ENCODE measurements around the gene GDPD4. TPM values are rescaled to one million over a fixed set of nuclear protein-coding genes. Genes with fewer than 3 reads are reported as not detected.

The GDPD4 gene
- total RNA-seq = not detected
- not detected for polyA plus RNA-seq (2013, experiment 1 of 2)
- not detected for polyA plus RNA-seq (2013, experiment 2 of 2)
- long read RNA-seq, experiment 1 = 0 reads
- long read RNA-seq, experiment 2 = 0 reads
- long read RNA-seq, experiment 3 = 0 reads
- long read RNA-seq, experiment 4 = 0 reads

- no peak for DNase-seq
- H3K9ac ChIP-seq (ENCODE audit: extremely low read depth, low read length, poor library complexity, severe bottlenecking) = no peak within 1 kb of the TSS
- no peaks in the 10 kb centered on the region for H3K27me3 ChIP-seq (ENCODE audit: control insufficient read depth, insufficient read depth, low read length, poor library complexity, severe bottlenecking)
- H3K27ac ChIP-seq (ENCODE audit: low read depth, low read length) = no peak within 1 kb of the TSS
- H3K27me3 Mint-ChIP-seq (ENCODE audit: insufficient read depth) = no peaks in the 10 kb centered on the region
- H3K4me1 ChIP-seq (ENCODE audit: control insufficient read depth, insufficient read depth, low read length) = peaks cover 6% of the 10 kb centered on the region
- no peak for TF ChIP-seq CTCF (conservative IDR thresholded peaks at IDR 0.05)
- H3K27ac Mint-ChIP-seq = no peak within 1 kb of the TSS
- H3K9me3 ChIP-seq (ENCODE audit: control insufficient read depth, low read length) = no peaks in the 10 kb centered on the region
- peaks cover 1% of the 10 kb centered on the region for H3K9me3 Mint-ChIP-seq
- peaks cover 28% of the 10 kb centered on the region for H3K4me1 Mint-ChIP-seq
- no peak within 1 kb of the TSS for H3K4me3 ChIP-seq (ENCODE audit: low read length)
- no peaks in the 10 kb centered on the region for H3K36me3 ChIP-seq (ENCODE audit: control insufficient read depth, insufficient read depth, low read length)
- no peak within 1 kb of the TSS for H3K4me3 Mint-ChIP-seq
- H3K36me3 Mint-ChIP-seq (ENCODE audit: low read depth) = no peaks in the 10 kb centered on the region
- WGBS, 2 experiments (ENCODE audit: insufficient coverage in 1 of 2, insufficient read length in 1 of 2) = 95 to 100% methylated on average over 1 to 15 of the region's 15 CpGs
These were observed at the start of gene GDPD4 for GRCh38 chr11:77301510-77301909. Gene GDPD4, minus strand, starts transcription at chr11:77301686. Its CDS starts 16,549 bp downstream, at chr11:77285137.

GRCh38 chr11:77347948-77348347 is 46.5 kb upstream of the GDPD4 start:
- H3K27ac ChIP-seq (ENCODE audit: low read depth, low read length) = no peak overlapping the region
- WGBS, 2 experiments (ENCODE audit: insufficient coverage in 1 of 2, insufficient read length in 1 of 2) = 93% methylated on average over 2 of the region's 2 CpGs; no CpG with 5 or more reads in 1 of the 2 experiments
- no peaks in the 10 kb centered on the region for H3K27me3 ChIP-seq (ENCODE audit: control insufficient read depth, insufficient read depth, low read length, poor library complexity, severe bottlenecking)

DNA sequence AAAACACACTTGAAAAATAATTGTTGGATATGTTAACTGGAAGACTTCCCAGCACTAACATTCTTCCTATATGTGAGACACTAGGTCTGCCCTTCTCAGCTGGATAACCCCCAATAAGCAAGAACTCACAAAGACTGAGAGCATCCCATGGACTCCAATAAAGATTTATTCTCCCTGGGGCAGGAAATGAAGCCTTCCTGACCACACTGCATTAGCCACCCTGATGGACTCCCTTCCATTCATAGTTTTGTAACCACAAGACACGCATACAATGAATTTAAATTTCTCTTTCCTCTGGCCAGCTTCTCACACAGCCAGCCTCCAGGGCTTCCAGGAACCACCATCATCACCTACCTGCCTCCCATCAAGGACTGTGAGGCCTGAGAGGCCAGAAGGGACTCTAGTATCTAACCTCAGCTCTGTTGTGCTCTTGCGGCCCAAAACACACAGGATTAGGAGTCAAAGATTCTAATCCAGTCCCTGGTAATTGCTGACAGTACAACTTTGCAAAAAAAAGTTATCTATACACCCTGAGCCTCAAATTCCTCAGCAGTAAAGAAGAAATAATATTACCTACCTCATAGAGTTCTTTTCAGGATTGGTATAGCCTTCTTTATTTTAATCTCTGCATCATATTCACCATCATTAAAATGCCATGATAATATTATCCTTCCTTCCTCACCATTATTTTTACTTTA is 45.6 kb upstream of the GDPD4 start:
- Histone ChIP-seq H3K4me3 (ENCODE audit: low read length) (no peak overlapping the region), H3K27ac (ENCODE audit: low read depth, low read length) (peak overlapping the region; percentile 22), H3K27me3 (ENCODE audit: control insufficient read depth, insufficient read depth, low read length, poor library complexity, severe bottlenecking) (no peaks in the 10 kb centered on the region), H3K36me3 (ENCODE audit: control insufficient read depth, insufficient read depth, low read length) (peaks cover 45% of the 10 kb centered on the region), H3K4me1 (ENCODE audit: control insufficient read depth, insufficient read depth, low read length) (no peaks in the 10 kb centered on the region), H3K9me3 (ENCODE audit: control insufficient read depth, low read length) (no peaks in the 10 kb centered on the region), H3K9ac (ENCODE audit: extremely low read depth, low read length, poor library complexity, severe bottlenecking) (no peak overlapping the region)
- Mint-ChIP-seq H3K27me3 (ENCODE audit: insufficient read depth) (no peaks in the 10 kb centered on the region), H3K4me3 (no peak overlapping the region), H3K9me3 (no peaks in the 10 kb centered on the region), H3K27ac (peak overlapping the region; percentile 14), H3K4me1 (no peaks in the 10 kb centered on the region), H3K36me3 (ENCODE audit: low read depth) (peaks cover 40% of the 10 kb centered on the region)
- no peak for TF ChIP-seq CTCF (conservative IDR thresholded peaks at IDR 0.05)
- WGBS, 2 experiments (ENCODE audit: insufficient coverage in 1 of 2, insufficient read length in 1 of 2) = 74 to 97% methylated on average over 2 of the region's 2 CpGs
- DNase-seq = no peak

More at GRCh38 chr11:77347948-77348347, 46.5 kb upstream of the GDPD4 start:
- no peak for DNase-seq
- Mint-ChIP-seq H3K36me3 (ENCODE audit: low read depth) (peaks cover 32% of the 10 kb centered on the region), H3K27me3 (ENCODE audit: insufficient read depth) (no peaks in the 10 kb centered on the region), H3K9me3 (no peaks in the 10 kb centered on the region), H3K4me1 (no peaks in the 10 kb centered on the region), H3K27ac (no peak overlapping the region), H3K4me3 (no peak overlapping the region)
- H3K4me1 ChIP-seq (ENCODE audit: control insufficient read depth, insufficient read depth, low read length) = no peaks in the 10 kb centered on the region
- no peak overlapping the region for H3K9ac ChIP-seq (ENCODE audit: extremely low read depth, low read length, poor library complexity, severe bottlenecking)
- H3K36me3 ChIP-seq (ENCODE audit: control insufficient read depth, insufficient read depth, low read length) = peaks cover 42% of the 10 kb centered on the region
- no peak for TF ChIP-seq CTCF (conservative IDR thresholded peaks at IDR 0.05)
- H3K9me3 ChIP-seq (ENCODE audit: control insufficient read depth, low read length) = no peaks in the 10 kb centered on the region
- no peak overlapping the region for H3K4me3 ChIP-seq (ENCODE audit: low read length)
